ENCODE results near the gene PPFIA4.

Gene PPFIA4

GRCh38 chr1:203075236-203076030 lies 49.1 kb downstream of the PPFIA4 start:
- Histone ChIP-seq H3K4me2 (ENCODE audit: low read length) (no peak overlapping the region), H4K20me1 (ENCODE audit: insufficient read depth, low read length) (no peaks in the 10 kb centered on the region), H3K79me2 (ENCODE audit: low read length) (no peaks in the 10 kb centered on the region), H3K9ac (ENCODE audit: low read length) (no peak overlapping the region), H2AFZ (ENCODE audit: low read depth, low read length) (no peak overlapping the region), H3K36me3 (replicated peaks; ENCODE audit: low read depth, low read length) (no peaks in the 10 kb centered on the region), H3K9me3 (ENCODE audit: insufficient read depth, low read length) (no peaks in the 10 kb centered on the region), H3K4me3 (ENCODE audit: low read length) (no peak overlapping the region), H3K27ac (ENCODE audit: low read length) (no peak overlapping the region), H3K27me3 (ENCODE audit: low read depth, low read length) (peaks cover 52% of the 10 kb centered on the region), H3K4me1 (ENCODE audit: low read length) (no peaks in the 10 kb centered on the region)
- no peak for TF ChIP-seq EZH2phosphoT487 (IDR thresholded peaks at IDR 0.05; ENCODE audit: low read depth)
- TF ChIP-seq CTCF (IDR thresholded peaks at IDR 0.05; ENCODE audit: low read depth, low read length), result no peak

- TF ChIP-seq CTCF (IDR thresholded peaks at IDR 0.05; ENCODE audit: low read depth, low read length) (no peak), EZH2phosphoT487 (IDR thresholded peaks at IDR 0.05; ENCODE audit: low read depth) (no peak)
- Histone ChIP-seq H3K4me2 (ENCODE audit: low read length) (no peak overlapping the region), H3K79me2 (ENCODE audit: low read length) (no peaks in the 10 kb centered on the region), H2AFZ (ENCODE audit: low read depth, low read length) (no peak overlapping the region), H4K20me1 (ENCODE audit: insufficient read depth, low read length) (no peaks in the 10 kb centered on the region), H3K36me3 (replicated peaks; ENCODE audit: low read depth, low read length) (no peaks in the 10 kb centered on the region), H3K9ac (ENCODE audit: low read length) (no peak overlapping the region), H3K4me3 (ENCODE audit: low read length) (no peak overlapping the region), H3K27me3 (ENCODE audit: low read depth, low read length) (peaks cover 58% of the 10 kb centered on the region), H3K4me1 (ENCODE audit: low read length) (no peaks in the 10 kb centered on the region), H3K9me3 (ENCODE audit: insufficient read depth, low read length) (no peaks in the 10 kb centered on the region), H3K27ac (ENCODE audit: low read length) (no peak overlapping the region)
These were observed 49.8 kb downstream of the PPFIA4 start for GRCh38 chr1:203076031-203076511.

GRCh38 chr1:203077367-203077766 lies 51.1 kb downstream of the PPFIA4 start:
- no peak overlapping the region for H3K9ac ChIP-seq (ENCODE audit: low read length)
- H3K4me2 ChIP-seq (ENCODE audit: low read length), result no peak overlapping the region
- H3K27ac ChIP-seq (ENCODE audit: low read length), result no peak overlapping the region
- peaks cover 62% of the 10 kb centered on the region for H3K27me3 ChIP-seq (ENCODE audit: low read depth, low read length)
- no peak overlapping the region for H2AFZ ChIP-seq (ENCODE audit: low read depth, low read length)
- H4K20me1 ChIP-seq (ENCODE audit: insufficient read depth, low read length), result no peaks in the 10 kb centered on the region
- no peaks in the 10 kb centered on the region for H3K36me3 ChIP-seq (replicated peaks; ENCODE audit: low read depth, low read length)
- TF ChIP-seq CTCF (IDR thresholded peaks at IDR 0.05; ENCODE audit: low read depth, low read length) (no peak), EZH2phosphoT487 (IDR thresholded peaks at IDR 0.05; ENCODE audit: low read depth) (no peak)
- H3K79me2 ChIP-seq (ENCODE audit: low read length), result no peaks in the 10 kb centered on the region
- H3K4me3 ChIP-seq (ENCODE audit: low read length), result no peak overlapping the region
- no peaks in the 10 kb centered on the region for H3K9me3 ChIP-seq (ENCODE audit: insufficient read depth, low read length)
- no peaks in the 10 kb centered on the region for H3K4me1 ChIP-seq (ENCODE audit: low read length)

DNA sequence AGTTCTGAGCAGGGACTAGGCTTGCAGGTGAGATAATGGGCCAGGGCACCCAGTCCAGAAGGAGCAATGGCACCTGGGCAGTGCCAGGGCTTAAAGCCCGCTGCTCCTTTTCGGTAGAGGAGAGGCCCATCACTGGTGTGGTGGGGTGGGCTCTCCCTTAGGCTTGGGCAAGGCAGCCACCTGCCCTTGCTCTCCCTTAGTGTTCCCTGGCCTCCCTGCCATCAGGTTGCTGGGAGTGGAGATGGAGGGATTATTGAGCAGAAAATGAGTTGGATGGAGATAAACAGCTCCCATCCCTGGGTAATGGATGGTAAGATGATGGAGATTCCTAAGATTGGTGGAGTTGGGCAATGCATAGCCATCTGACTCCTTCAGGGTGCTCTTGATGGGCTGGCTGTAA lies 51.7 kb downstream of the PPFIA4 start:
- no peak overlapping the region for H3K27ac ChIP-seq (ENCODE audit: low read length)
- H3K4me2 ChIP-seq (ENCODE audit: low read length), result no peak overlapping the region
- H3K79me2 ChIP-seq (ENCODE audit: low read length), result no peaks in the 10 kb centered on the region
- H3K9me3 ChIP-seq (ENCODE audit: insufficient read depth, low read length), result no peaks in the 10 kb centered on the region
- no peaks in the 10 kb centered on the region for H4K20me1 ChIP-seq (ENCODE audit: insufficient read depth, low read length)
- H3K4me1 ChIP-seq (ENCODE audit: low read length), result no peaks in the 10 kb centered on the region
- TF ChIP-seq CTCF (IDR thresholded peaks at IDR 0.05; ENCODE audit: low read depth, low read length) (no peak), EZH2phosphoT487 (IDR thresholded peaks at IDR 0.05; ENCODE audit: low read depth) (no peak)
- H3K36me3 ChIP-seq (replicated peaks; ENCODE audit: low read depth, low read length), result no peaks in the 10 kb centered on the region
- no peak overlapping the region for H3K4me3 ChIP-seq (ENCODE audit: low read length)
- H3K27me3 ChIP-seq (ENCODE audit: low read depth, low read length), result peaks cover 62% of the 10 kb centered on the region
- H2AFZ ChIP-seq (ENCODE audit: low read depth, low read length), result no peak overlapping the region
- H3K9ac ChIP-seq (ENCODE audit: low read length), result no peak overlapping the region

All from OCI-LY3 (cell line).